ENCODE results near the gene MORC2.

- no peak for TF ChIP-seq POLR2AphosphoS5 (IDR thresholded peaks at IDR 0.05; ENCODE audit: low read depth, low read length)
- no peak for TF ChIP-seq SIN3A (IDR thresholded peaks at IDR 0.05; ENCODE audit: borderline replicate concordance, insufficient read depth, low read length)
- TF ChIP-seq REST (IDR thresholded peaks at IDR 0.05; ENCODE audit: insufficient read depth in 1 of 2, low read depth in 2 of 2, low read length in 2 of 2): no peak
- no peak for TF ChIP-seq TAF1 (IDR thresholded peaks at IDR 0.05; ENCODE audit: borderline replicate concordance, insufficient read depth, low read length)
Observed at GRCh38 chr22:30891781-30892180, 76.8 kb downstream of the MORC2 start.

Data from PFSK-1 (cell line).